ENCODE results near the gene MOSPD2.

GRCh38 chrX:14963447-14964236 lies 90.4 kb downstream of the MOSPD2 start:
- TF ChIP-seq CTCF (IDR thresholded peaks at IDR 0.05) (no peak), POLR2A (IDR thresholded peaks at IDR 0.05) (no peak)
